ENCODE results near the gene VIPR1. TPM values are rescaled to one million over a fixed set of nuclear protein-coding genes. Genes with fewer than 3 reads are reported as not detected.

VIPR1 gene
- total and polyA plus RNA-seq, 2 experiments from 2014 or later, result 0.86 to 1.6 TPM

DNA sequence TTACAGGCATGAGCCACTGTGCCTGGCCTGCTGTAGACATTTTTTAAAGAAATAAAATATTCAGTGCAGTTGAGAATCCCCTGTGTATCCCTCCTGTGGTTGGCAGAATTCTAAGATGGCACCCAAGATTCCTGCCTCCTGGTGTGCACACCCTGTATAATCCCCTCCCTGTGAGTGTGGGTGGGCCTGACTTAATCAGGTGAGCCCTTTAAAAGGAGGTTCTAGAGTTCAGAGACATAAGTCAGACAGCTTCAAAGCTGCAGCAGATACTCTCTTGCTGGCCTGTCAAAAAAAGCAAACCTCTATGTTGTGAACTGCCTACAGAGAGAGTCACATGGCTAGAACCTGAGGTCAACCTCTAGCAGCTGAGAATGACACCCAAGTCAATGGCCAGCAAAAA is 7.0 kb upstream of the VIPR1 start:
- Histone ChIP-seq H3K36me3 (no peaks in the 10 kb centered on the region), H3K4me1 (ENCODE audit: low read depth) (no peaks in the 10 kb centered on the region), H3K27ac (no peak overlapping the region), H3K9me3 (ENCODE audit: low read depth) (no peaks in the 10 kb centered on the region), H3K27me3 (peaks cover 25% of the 10 kb centered on the region), H3K4me3 (no peak overlapping the region)
- no peak for TF ChIP-seq CTCF (IDR thresholded peaks at IDR 0.05; ENCODE audit: low read depth, low read length)
- no peak for DNase-seq (ENCODE audit: low read depth in 1 of 2, low spot score in 1 of 2)

GRCh38 chr3:42497009-42497731 is 5.3 kb upstream of the VIPR1 start:
- Histone ChIP-seq H3K36me3 (no peaks in the 10 kb centered on the region), H3K4me3 (no peak overlapping the region), H3K27me3 (peaks cover 43% of the 10 kb centered on the region), H3K4me1 (ENCODE audit: low read depth) (peaks cover 3% of the 10 kb centered on the region), H3K9me3 (ENCODE audit: low read depth) (no peaks in the 10 kb centered on the region), H3K27ac (no peak overlapping the region)
- TF ChIP-seq CTCF (IDR thresholded peaks at IDR 0.05; ENCODE audit: low read depth, low read length), result no peak
- DNase-seq (ENCODE audit: low read depth in 1 of 2, low spot score in 1 of 2), result peak; percentile 64 to 67

DNA sequence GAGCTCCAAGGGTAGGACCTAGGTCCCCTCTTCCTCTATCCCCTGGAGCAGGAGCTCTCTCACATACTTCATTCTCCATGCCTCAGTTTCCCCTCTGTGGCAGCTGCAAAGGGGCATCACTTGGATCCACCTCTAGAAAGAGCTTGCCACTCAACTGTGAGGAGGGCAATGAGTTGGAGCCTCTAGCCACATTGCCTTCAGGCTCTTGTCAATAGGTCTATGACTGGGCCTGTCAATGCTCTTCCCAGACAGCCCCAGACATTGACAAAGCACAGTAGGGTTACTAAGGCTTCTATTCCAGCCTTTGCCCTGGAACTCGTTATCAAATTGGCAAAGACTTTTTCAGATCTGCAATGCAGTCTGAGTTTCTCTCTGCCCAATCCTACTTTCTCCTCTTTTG is 4.4 kb upstream of the VIPR1 start:
- peaks cover 3% of the 10 kb centered on the region for H3K4me1 ChIP-seq (ENCODE audit: low read depth)
- H3K36me3 ChIP-seq, result no peaks in the 10 kb centered on the region
- H3K27me3 ChIP-seq, result peaks cover 49% of the 10 kb centered on the region
- DNase-seq (ENCODE audit: low read depth in 1 of 2, low spot score in 1 of 2), result no peak
- no peak overlapping the region for H3K4me3 ChIP-seq
- no peak for TF ChIP-seq CTCF (IDR thresholded peaks at IDR 0.05; ENCODE audit: low read depth, low read length)
- no peaks in the 10 kb centered on the region for H3K9me3 ChIP-seq (ENCODE audit: low read depth)
- H3K27ac ChIP-seq, result no peak overlapping the region

- Histone ChIP-seq H3K4me3 (no peak overlapping the region), H3K4me1 (ENCODE audit: low read depth) (peaks cover 3% of the 10 kb centered on the region), H3K27me3 (peaks cover 55% of the 10 kb centered on the region), H3K36me3 (no peaks in the 10 kb centered on the region), H3K27ac (no peak overlapping the region), H3K9me3 (ENCODE audit: low read depth) (no peaks in the 10 kb centered on the region)
- DNase-seq (ENCODE audit: low read depth in 1 of 2, low spot score in 1 of 2), result no peak
- TF ChIP-seq CTCF (IDR thresholded peaks at IDR 0.05; ENCODE audit: low read depth, low read length), result no peak
Measured at GRCh38 chr3:42498791-42499477, 3.5 kb upstream of the VIPR1 start.

- no peak overlapping the region for H3K27ac ChIP-seq
- H3K36me3 ChIP-seq, result no peaks in the 10 kb centered on the region
- no peak overlapping the region for H3K4me3 ChIP-seq
- peaks cover 3% of the 10 kb centered on the region for H3K4me1 ChIP-seq (ENCODE audit: low read depth)
- TF ChIP-seq CTCF (IDR thresholded peaks at IDR 0.05; ENCODE audit: low read depth, low read length), result no peak
- H3K9me3 ChIP-seq (ENCODE audit: low read depth), result no peaks in the 10 kb centered on the region
- H3K27me3 ChIP-seq, result peaks cover 55% of the 10 kb centered on the region
- no peak for DNase-seq (ENCODE audit: low read depth in 1 of 2, low spot score in 1 of 2)
Measured at GRCh38 chr3:42499478-42499871, 3.0 kb upstream of the VIPR1 start.

All from cardiac muscle cell (in vitro differentiated cells and primary cell).